Mesenchymal stem cell (in vitro differentiated cells and primary cell): ENCODE data around the gene SLC35A3.
"Not testable (repeated sequence)": the region's sequence is repeated elsewhere in the genome, so short reads cannot be mapped to it uniquely, and the experiment has no call there.

Experiments used
- DNase-seq: peaks from one replicate; pipeline ENCODE4 v3.0.0-alpha.2; 2013
- H2AFZ ChIP-seq: one replicate; pipeline ENCODE4 v1.6.1; 2013; ENCODE audit warnings: low read depth, mild to moderate bottlenecking, control low read depth, inconsistent platforms, low read length, moderate library complexity
- H2AK5ac ChIP-seq: 2 replicates; pipeline ENCODE4 v1.6.1; 2013; ENCODE audit warnings: low read length, moderate library complexity, mild to moderate bottlenecking, inconsistent platforms; ENCODE audit not compliant: severe bottlenecking
- H2BK120ac ChIP-seq: one replicate; pipeline ENCODE4 v1.6.1; 2013; ENCODE audit warnings: low read depth, mild to moderate bottlenecking, inconsistent platforms, low read length, moderate library complexity
- H2BK12ac ChIP-seq, 2 experiments: one replicate each; pipeline ENCODE4 v1.6.1; 2013; ENCODE audit warnings: inconsistent platforms in 2 of 2, low read length in 2 of 2, mild to moderate bottlenecking in 2 of 2, moderate library complexity in 2 of 2, control low read depth in 1 of 2
- H2BK15ac ChIP-seq: one replicate; pipeline ENCODE4 v1.6.1; 2013; ENCODE audit warnings: mild to moderate bottlenecking, low read depth, inconsistent platforms; ENCODE audit not compliant: poor library complexity, severe bottlenecking
- H2BK5ac ChIP-seq: 2 replicates; pipeline ENCODE4 v1.6.1; 2013; ENCODE audit warnings: low read depth, mild to moderate bottlenecking, low read length, control low read depth, inconsistent platforms; ENCODE audit not compliant: poor library complexity, severe bottlenecking
- H3K14ac ChIP-seq, 2 experiments: one replicate each; pipeline ENCODE4 v1.6.1; 2013; ENCODE audit warnings: inconsistent platforms in 2 of 2, low read length in 2 of 2, control low read depth in 1 of 2, mild to moderate bottlenecking in 1 of 2, moderate library complexity in 1 of 2
- H3K18ac ChIP-seq, 2 experiments: one replicate each; pipeline ENCODE4 v1.6.1; 2013; ENCODE audit warnings: inconsistent platforms in 2 of 2, low read length in 2 of 2, control low read depth in 1 of 2, low read depth in 1 of 2, mild to moderate bottlenecking in 1 of 2
- H3K23ac ChIP-seq, 2 experiments: one replicate each; pipeline ENCODE4 v1.6.1; 2013; ENCODE audit warnings: inconsistent platforms in 2 of 2, low read length in 2 of 2, mild to moderate bottlenecking in 2 of 2, moderate library complexity in 2 of 2, control low read depth in 1 of 2
- H3K27ac ChIP-seq: 2 replicates; pipeline ENCODE4 v1.5.1; 2013; ENCODE audit warnings: mild to moderate bottlenecking, moderate library complexity, low read length, control low read depth, inconsistent platforms; ENCODE audit not compliant: poor library complexity, severe bottlenecking
- H3K27me3 ChIP-seq, 2 experiments: 2 replicates each; pipeline versions ENCODE4 v1.6.1 to v1.7.0; 2013; ENCODE audit warnings: low read length in 2 of 2, mild to moderate bottlenecking in 2 of 2, moderate library complexity in 2 of 2, control low read depth in 1 of 2, inconsistent platforms in 1 of 2; ENCODE audit not compliant: control insufficient read depth in 1 of 2, insufficient read depth in 1 of 2
- H3K36me3 ChIP-seq, 2 experiments: 2 replicates each; pipeline versions ENCODE4 v1.6.1 to v1.7.0; 2013; ENCODE audit warnings: low read length in 2 of 2, control low read depth in 1 of 2, inconsistent platforms in 1 of 2, low read depth in 1 of 2, mild to moderate bottlenecking in 1 of 2; ENCODE audit not compliant: insufficient read depth in 2 of 2, control insufficient read depth in 1 of 2
- H3K4ac ChIP-seq, 2 experiments: one replicate each; pipeline ENCODE4 v1.6.1; 2013; ENCODE audit warnings: inconsistent platforms in 2 of 2, low read length in 2 of 2, mild to moderate bottlenecking in 2 of 2, moderate library complexity in 2 of 2, control low read depth in 1 of 2, low read depth in 1 of 2
- H3K4me1 ChIP-seq: 2 replicates; pipeline ENCODE4 v1.6.1; 2013; ENCODE audit warnings: low read depth, low read length, control low read depth; ENCODE audit not compliant: control insufficient read depth, insufficient read depth
- H3K4me2 ChIP-seq: 2 replicates; pipeline ENCODE4 v1.6.1; 2013; ENCODE audit warnings: low read length, mild to moderate bottlenecking, inconsistent platforms; ENCODE audit not compliant: poor library complexity, severe bottlenecking
- H3K4me3 ChIP-seq, 2 experiments: 2 replicates each; pipeline versions ENCODE4 v1.5.1 to v1.7.0; 2013; ENCODE audit warnings: low read length in 2 of 2, mild to moderate bottlenecking in 2 of 2, control low read depth in 1 of 2, low read depth in 1 of 2; ENCODE audit not compliant: insufficient read depth in 1 of 2
- H3K79me1 ChIP-seq: replicated peaks from 2 replicates; pipeline ENCODE4 v1.6.1; 2013; ENCODE audit warnings: mild to moderate bottlenecking, control low read depth, low read length, inconsistent platforms; ENCODE audit not compliant: poor library complexity, severe bottlenecking
- H3K9ac ChIP-seq: 2 replicates; pipeline ENCODE4 v1.7.0; 2013; ENCODE audit warnings: mild to moderate bottlenecking, low read length, moderate library complexity
- H3K9me3 ChIP-seq: 2 replicates; pipeline ENCODE4 v1.7.0; 2013; ENCODE audit warnings: mild to moderate bottlenecking, low read length; ENCODE audit not compliant: control insufficient read depth
- H4K8ac ChIP-seq: one replicate; pipeline ENCODE4 v1.6.1; 2013; ENCODE audit warnings: inconsistent platforms, mild to moderate bottlenecking, low read length, moderate library complexity
- H4K91ac ChIP-seq: one replicate; pipeline ENCODE4 v1.6.1; 2013; ENCODE audit warnings: mild to moderate bottlenecking, low read length, inconsistent platforms
- WGBS: methylation state at CpG from one replicate; pipeline ENCODE4 v1.1.7; 2013; ENCODE audit warnings: mixed read lengths; 5-methylcytosine and 5-hydroxymethylcytosine counted together

The SLC35A3 gene

DNA sequence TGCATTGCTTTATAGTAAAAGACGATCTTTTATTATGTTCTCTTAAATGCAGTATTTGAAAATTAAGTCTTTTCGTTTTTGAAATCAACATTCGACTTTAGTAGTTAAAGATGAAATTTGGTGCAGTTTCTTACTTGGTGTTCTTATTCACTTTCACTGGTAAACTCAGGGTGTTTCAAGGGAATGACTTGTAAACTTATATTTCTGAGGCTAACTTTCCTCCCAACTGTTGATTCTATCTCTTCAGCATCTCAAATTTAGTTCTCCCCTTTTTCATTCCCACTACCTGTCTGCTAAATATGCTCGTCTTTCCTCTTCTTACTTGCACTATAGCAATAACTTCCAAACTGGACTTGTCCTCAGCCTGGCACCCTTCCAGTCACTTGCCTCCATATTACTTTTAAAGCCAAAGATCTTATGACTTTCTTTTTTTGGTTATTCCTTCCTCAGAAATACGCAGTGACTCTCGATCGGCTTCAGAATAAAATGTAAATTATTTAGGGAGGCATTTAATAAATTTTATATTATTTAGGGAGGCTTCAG is 988 bp downstream of the SLC35A3 start:
- H2BK5ac ChIP-seq = no peak overlapping the region
- H3K4me2 ChIP-seq = peak overlapping the region; percentile 85
- no peak overlapping the region for H2AK5ac ChIP-seq
- H4K91ac ChIP-seq = no peak overlapping the region
- H3K23ac ChIP-seq = peak overlapping the region in 1 of 2 experiments; percentile 59
- no peak overlapping the region for H3K27ac ChIP-seq
- H3K9me3 ChIP-seq = no peaks in the 10 kb centered on the region
- DNase-seq = no peak
- H4K8ac ChIP-seq = no peak overlapping the region
- H3K36me3 ChIP-seq = peaks cover 12% of the 10 kb centered on the region in 2 experiments
- H3K18ac ChIP-seq = no peak overlapping the region
- no peak overlapping the region for H2BK12ac ChIP-seq
- H3K9ac ChIP-seq = peak overlapping the region; percentile 93
- H2BK120ac ChIP-seq = no peak overlapping the region
- H2AFZ ChIP-seq = no peak overlapping the region
- H3K4ac ChIP-seq = no peak overlapping the region
- peaks cover 8% of the 10 kb centered on the region for H3K4me1 ChIP-seq
- H3K79me1 ChIP-seq = peaks cover 12% of the 10 kb centered on the region
- H3K27me3 ChIP-seq = no peaks in the 10 kb centered on the region
- no peak overlapping the region for H2BK15ac ChIP-seq
- H3K4me3 ChIP-seq = peak overlapping the region; percentile 94 to 95
- H3K14ac ChIP-seq = no peak overlapping the region
- 77% methylated on average over 7 of the region's 7 CpGs for WGBS

DNA sequence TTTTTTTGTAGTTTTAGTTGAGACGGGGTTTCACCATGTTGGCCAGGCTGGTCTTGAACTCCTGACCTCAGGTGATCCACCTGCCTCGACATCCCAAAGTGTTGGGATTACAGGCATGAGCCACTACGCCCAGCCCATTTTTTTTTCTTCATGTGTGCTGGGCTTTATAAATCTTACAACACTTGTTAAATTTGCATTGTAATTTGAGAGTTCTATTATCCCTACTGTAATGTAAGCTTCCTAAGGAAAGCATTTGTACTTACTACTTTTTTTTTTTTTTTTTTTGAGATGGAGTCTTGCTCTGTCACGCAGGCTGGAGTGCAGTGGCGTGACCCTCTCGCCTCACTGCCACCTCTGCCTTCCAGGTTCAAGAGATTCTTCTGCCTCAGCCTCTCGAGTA is 2.3 kb downstream of the SLC35A3 start:
- not testable (repeated sequence) for H3K18ac ChIP-seq, DNase-seq, H3K9ac ChIP-seq, H3K4ac ChIP-seq, H4K8ac ChIP-seq, H3K9me3 ChIP-seq, H2BK120ac ChIP-seq, H2BK15ac ChIP-seq, H3K4me3 ChIP-seq, H3K14ac ChIP-seq, H3K4me1 ChIP-seq, H3K23ac ChIP-seq, H2BK5ac ChIP-seq, H2AK5ac ChIP-seq, H2BK12ac ChIP-seq, H3K4me2 ChIP-seq, H2AFZ ChIP-seq, H3K27ac ChIP-seq, H4K91ac ChIP-seq, H3K27me3 ChIP-seq
- Histone ChIP-seq H3K36me3 (peaks cover 13 to 21% of the 10 kb centered on the region in 2 experiments), H3K79me1 (peaks cover 15% of the 10 kb centered on the region)
- 90% methylated on average over 3 of the region's 7 CpGs for WGBS

DNA sequence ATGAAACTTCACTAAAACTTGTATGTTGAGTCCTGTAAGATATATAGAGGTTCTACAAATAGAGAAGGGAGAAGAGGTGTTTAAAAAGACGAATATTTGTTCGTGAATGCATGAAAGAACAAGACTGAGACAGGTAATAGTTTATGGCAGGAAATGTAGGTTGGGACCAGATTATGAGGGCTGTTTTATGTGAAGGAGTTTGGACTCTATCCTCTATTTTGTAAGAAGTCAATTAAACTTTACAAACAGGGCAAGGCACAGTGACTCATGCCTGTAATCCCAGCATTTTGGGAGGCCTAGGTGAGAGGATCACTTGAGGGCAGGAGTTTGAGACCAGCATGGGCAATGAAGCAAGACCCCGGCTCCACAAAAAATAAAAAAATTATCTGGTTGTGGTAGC is 5.7 kb downstream of the SLC35A3 start:
- no peak overlapping the region for H4K8ac ChIP-seq
- no peaks in the 10 kb centered on the region for H3K9me3 ChIP-seq
- peaks cover 3% of the 10 kb centered on the region for H3K4me1 ChIP-seq
- no peak overlapping the region for H3K9ac ChIP-seq
- no peak overlapping the region for H4K91ac ChIP-seq
- H2AFZ ChIP-seq = no peak overlapping the region
- no peak overlapping the region for H2BK12ac ChIP-seq
- DNase-seq = no peak
- no peak overlapping the region for H3K14ac ChIP-seq
- H3K18ac ChIP-seq = no peak overlapping the region
- no peak overlapping the region for H3K4me3 ChIP-seq
- 97% methylated on average over 3 of the region's 3 CpGs for WGBS
- H3K27me3 ChIP-seq = no peaks in the 10 kb centered on the region
- peaks cover 15% of the 10 kb centered on the region for H3K79me1 ChIP-seq
- H2BK120ac ChIP-seq = no peak overlapping the region
- H2AK5ac ChIP-seq = no peak overlapping the region
- H3K27ac ChIP-seq = no peak overlapping the region
- H2BK15ac ChIP-seq = no peak overlapping the region
- no peak overlapping the region for H2BK5ac ChIP-seq
- peaks cover 7 to 21% of the 10 kb centered on the region in 2 experiments for H3K36me3 ChIP-seq
- H3K23ac ChIP-seq = no peak overlapping the region
- no peak overlapping the region for H3K4me2 ChIP-seq
- H3K4ac ChIP-seq = no peak overlapping the region

DNA sequence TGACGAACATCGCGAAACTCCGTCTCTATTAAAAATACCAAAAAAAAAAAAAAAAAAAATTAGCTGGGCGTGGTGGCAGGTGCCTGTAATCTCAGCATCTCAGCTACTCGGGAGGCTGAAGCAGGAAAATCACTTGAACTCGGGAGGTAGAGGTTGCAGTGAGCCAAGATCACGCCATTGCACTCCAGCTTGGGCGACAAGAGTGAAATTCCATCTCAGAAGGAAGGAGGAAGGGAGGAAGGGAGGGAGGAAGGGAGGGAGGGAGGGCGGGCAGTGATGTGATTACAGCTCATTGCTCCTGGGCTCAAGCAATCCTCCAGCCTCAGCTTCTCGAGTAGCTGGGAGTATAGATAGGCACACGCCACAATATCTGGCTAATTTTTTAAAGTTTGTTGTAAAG is 7.5 kb downstream of the SLC35A3 start:
- not testable (repeated sequence) for DNase-seq, H3K27me3 ChIP-seq, H2BK12ac ChIP-seq, H2AFZ ChIP-seq, H3K9ac ChIP-seq, H3K14ac ChIP-seq, H2BK5ac ChIP-seq, H3K4me3 ChIP-seq, H3K9me3 ChIP-seq, H4K91ac ChIP-seq, H2BK120ac ChIP-seq, H3K23ac ChIP-seq, H3K27ac ChIP-seq, H3K18ac ChIP-seq, H3K4me2 ChIP-seq, H3K4ac ChIP-seq, H4K8ac ChIP-seq, H2BK15ac ChIP-seq, H2AK5ac ChIP-seq, H3K4me1 ChIP-seq
- WGBS = 95% methylated on average over 12 of the region's 12 CpGs
- Histone ChIP-seq H3K79me1 (peaks cover 15% of the 10 kb centered on the region), H3K36me3 (peaks cover 7 to 21% of the 10 kb centered on the region in 2 experiments)
